GOT3 (cell line): Measurements from ENCODE around the gene PLIN3.
"Not testable (repeated sequence)": the region's sequence is repeated elsewhere in the genome, so short reads cannot be mapped to it uniquely, and the experiment has no call there.

Experiments
- DNase-seq: peaks from one replicate; lab custom pipeline; 2025; ENCODE audit warnings: mixed read lengths; lab: John Stamatoyannopoulos, UW

PLIN3 gene

GRCh38 chr19:4845975-4846374 is 21.5 kb downstream of the PLIN3 start:
- DNase-seq = not testable (repeated sequence)

- DNase-seq = no peak
Observed at GRCh38 chr19:4844348-4845179, 22.9 kb downstream of the PLIN3 start.

- DNase-seq = no peak
Observed at GRCh38 chr19:4843647-4843965, 23.9 kb downstream of the PLIN3 start.

- no peak for DNase-seq
Observed at GRCh38 chr19:4839192-4839591, 28.3 kb downstream of the PLIN3 start.

GRCh38 chr19:4832776-4833175 is 34.7 kb downstream of the PLIN3 start:
- DNase-seq = no peak

- not testable (repeated sequence) for DNase-seq
Observed at GRCh38 chr19:4831979-4832340, 35.5 kb downstream of the PLIN3 start.

GRCh38 chr19:4831304-4831978 is 36.0 kb downstream of the PLIN3 start, which contains the start of gene TICAM1:
TSS of gene TICAM1 (minus strand) at chr19:4831712. CDS start at chr19:4818377, 13,335 bp downstream.
- no peak for DNase-seq

- DNase-seq = no peak
Observed at GRCh38 chr19:4830768-4831265, 36.6 kb downstream of the PLIN3 start.

GRCh38 chr19:4830332-4830731 is 37.1 kb downstream of the PLIN3 start:
- DNase-seq = no peak

- DNase-seq = no peak
Observed at GRCh38 chr19:4829001-4829712, 38.3 kb downstream of the PLIN3 start.

- no peak for DNase-seq
Observed at GRCh38 chr19:4823577-4823976, 43.9 kb downstream of the PLIN3 start.

- not testable (repeated sequence) for DNase-seq
Observed at GRCh38 chr19:4822354-4822753, 45.1 kb downstream of the PLIN3 start.

- DNase-seq = no peak
Observed at GRCh38 chr19:4821265-4821664, 46.2 kb downstream of the PLIN3 start.

GRCh38 chr19:4817467-4818277 is 49.8 kb downstream of the PLIN3 start:
- no peak for DNase-seq

GRCh38 chr19:4816950-4817278 is 50.6 kb downstream of the PLIN3 start:
- DNase-seq = no peak

GRCh38 chr19:4816202-4816949 is 51.1 kb downstream of the PLIN3 start:
- DNase-seq = no peak

- DNase-seq = peak; percentile 32
Observed at GRCh38 chr19:4815426-4816201, 51.9 kb downstream of the PLIN3 start.

- DNase-seq = no peak
Observed at GRCh38 chr19:4814625-4815425, 52.6 kb downstream of the PLIN3 start.

- peak; percentile 15 for DNase-seq
Observed at GRCh38 chr19:4811328-4812131, 55.9 kb downstream of the PLIN3 start.
